Measurements from ENCODE around the gene GALNT13. TPM values are rescaled to one million over a fixed set of nuclear protein-coding genes. Genes with fewer than 3 reads are reported as not detected.

GALNT13 gene
- total and polyA plus RNA-seq, 2 donors (not counting 1 experiment from before 2014, with no cell fraction given), result not detected

GRCh38 chr2:153875801-153876466 lies 4.2 kb downstream of the GALNT13 start:
- CTCF ChIA-PET, result no interaction called here
- H3K36me3 ChIP-seq (replicated peaks in 1 of 2; ENCODE audit: control extremely low read depth in 1 of 2, control insufficient read depth in 1 of 2, extremely low read depth in 1 of 2, insufficient read depth in 2 of 2, low read length in 1 of 2), result no peaks in the 10 kb centered on the region
- Mint-ChIP-seq H3K9me3 (ENCODE audit: insufficient read depth) (no peaks in the 10 kb centered on the region), H3K27me3 (peaks cover 23% of the 10 kb centered on the region), H3K27ac (no peak overlapping the region), H3K4me1 (no peaks in the 10 kb centered on the region), H3K4me3 (no peak overlapping the region)
- ATAC-seq (ENCODE audit: low read depth) (no peak), DNase-seq (no peak)
- H3K27me3 ChIP-seq (replicated peaks in 1 of 4; ENCODE audit: control extremely low read depth in 1 of 4, control insufficient read depth in 3 of 4, insufficient read depth in 4 of 4, low read length in 3 of 4), result peaks cover 0 to 10% (median 0%) of the 10 kb centered on the region in 4 experiments
- no peaks in the 10 kb centered on the region for H3K79me2 ChIP-seq (ENCODE audit: control insufficient read depth, insufficient read depth, low read length)
- H3K4me1 ChIP-seq (ENCODE audit: control insufficient read depth in 2 of 2, insufficient read depth in 2 of 2, low read length in 2 of 2), result no peaks in the 10 kb centered on the region
- H2AFZ ChIP-seq (ENCODE audit: insufficient read depth, low read depth, low read length, poor library complexity, severe bottlenecking), result no peak overlapping the region
- no CpG with 5 or more reads among the region's 2 CpGs for WGBS (ENCODE audit: insufficient coverage)
- POLR2A ChIA-PET, result no interaction called here
- intact Hi-C loops (cut with micrococcal nuclease), result no loop called here
- no peaks in the 10 kb centered on the region for H4K20me1 ChIP-seq (ENCODE audit: control insufficient read depth, insufficient read depth, low read length, poor library complexity, severe bottlenecking)
- H3K4me2 ChIP-seq (replicated peaks; ENCODE audit: low read depth, low read length, poor library complexity, severe bottlenecking), result no peak overlapping the region
- TF ChIP-seq CTCF (IDR thresholded peaks at IDR 0.05) (no peak), EZH2 (IDR thresholded peaks at IDR 0.05; ENCODE audit: borderline replicate concordance, insufficient read depth, low read depth, low read length, poor library complexity, severe bottlenecking) (no peak)
- no peak overlapping the region for H3K9ac ChIP-seq (ENCODE audit: low read length)
- peaks cover 0 to 13% (median 0%) of the 10 kb centered on the region in 3 donors for H3K9me3 ChIP-seq (ENCODE audit: control extremely low read depth in 1 of 3, control insufficient read depth in 2 of 3, insufficient read depth in 1 of 3, low read length in 2 of 3)
- no peak overlapping the region for H3K27ac ChIP-seq (ENCODE audit: low read length in 2 of 2)
- H3K4me3 ChIP-seq (ENCODE audit: control extremely low read depth in 1 of 5, extremely low read depth in 1 of 5, insufficient read depth in 1 of 5, low read depth in 2 of 5, low read length in 4 of 5), result no peak overlapping the region

GRCh38 chr2:153880926-153881325 lies 9.2 kb downstream of the GALNT13 start:
- Histone ChIP-seq H3K4me1 (ENCODE audit: control insufficient read depth in 2 of 2, insufficient read depth in 2 of 2, low read length in 2 of 2) (no peaks in the 10 kb centered on the region), H3K27ac (ENCODE audit: low read length in 2 of 2) (no peak overlapping the region), H2AFZ (ENCODE audit: insufficient read depth, low read depth, low read length, poor library complexity, severe bottlenecking) (no peak overlapping the region), H3K4me2 (replicated peaks; ENCODE audit: low read depth, low read length, poor library complexity, severe bottlenecking) (no peak overlapping the region), H3K9me3 (ENCODE audit: control extremely low read depth in 1 of 3, control insufficient read depth in 2 of 3, insufficient read depth in 1 of 3, low read length in 2 of 3) (no peaks in the 10 kb centered on the region), H3K27me3 (replicated peaks in 1 of 4; ENCODE audit: control extremely low read depth in 1 of 4, control insufficient read depth in 3 of 4, insufficient read depth in 4 of 4, low read length in 3 of 4) (no peaks in the 10 kb centered on the region), H3K4me3 (ENCODE audit: control extremely low read depth in 1 of 5, extremely low read depth in 1 of 5, insufficient read depth in 1 of 5, low read depth in 2 of 5, low read length in 4 of 5) (no peak overlapping the region), H3K79me2 (ENCODE audit: control insufficient read depth, insufficient read depth, low read length) (no peaks in the 10 kb centered on the region), H3K9ac (ENCODE audit: low read length) (no peak overlapping the region), H3K36me3 (replicated peaks in 1 of 2; ENCODE audit: control extremely low read depth in 1 of 2, control insufficient read depth in 1 of 2, extremely low read depth in 1 of 2, insufficient read depth in 2 of 2, low read length in 1 of 2) (no peaks in the 10 kb centered on the region), H4K20me1 (ENCODE audit: control insufficient read depth, insufficient read depth, low read length, poor library complexity, severe bottlenecking) (no peaks in the 10 kb centered on the region)
- Mint-ChIP-seq H3K27ac (no peak overlapping the region), H3K4me1 (no peaks in the 10 kb centered on the region), H3K27me3 (no peaks in the 10 kb centered on the region), H3K4me3 (no peak overlapping the region), H3K9me3 (ENCODE audit: insufficient read depth) (no peaks in the 10 kb centered on the region)
- DNase-seq (no peak), ATAC-seq (ENCODE audit: low read depth) (no peak)
- no CpG with 5 or more reads among the region's 2 CpGs for WGBS (ENCODE audit: insufficient coverage)
- ChIA-PET CTCF (no interaction called here), POLR2A (no interaction called here)
- intact Hi-C loops (cut with micrococcal nuclease), result no loop called here
- TF ChIP-seq EZH2 (IDR thresholded peaks at IDR 0.05; ENCODE audit: borderline replicate concordance, insufficient read depth, low read depth, low read length, poor library complexity, severe bottlenecking), result no peak
- no peak for TF ChIP-seq CTCF (IDR thresholded peaks at IDR 0.05)
